SKM-1 (cell line): ENCODE measurements around the gene TGFA.

Experiments used
- DNase-seq: peaks from one replicate; lab custom pipeline; 2025; ENCODE audit not compliant: unreplicated experiment; lab: John Stamatoyannopoulos, UW

The TGFA gene

DNA sequence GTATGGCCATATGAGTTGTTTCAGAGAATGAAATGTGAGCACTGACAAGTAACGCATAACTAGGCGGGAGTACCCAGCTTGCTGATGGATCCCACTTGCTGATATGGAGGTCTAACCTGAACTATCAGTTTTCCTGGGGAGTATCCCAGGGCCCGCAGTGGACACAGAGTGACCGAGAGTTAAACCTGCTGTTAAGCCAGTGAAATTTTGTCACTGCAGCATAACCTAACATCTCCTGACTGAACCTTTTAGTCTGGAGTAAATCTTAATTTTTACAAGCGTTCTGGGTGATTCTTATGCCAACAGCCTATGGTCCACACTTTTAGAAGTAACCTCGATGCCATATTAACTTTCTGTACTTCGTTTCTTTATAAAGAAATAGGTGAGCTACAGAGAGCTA, 54.4 kb downstream of the TGFA start:
- no peak for DNase-seq

DNA sequence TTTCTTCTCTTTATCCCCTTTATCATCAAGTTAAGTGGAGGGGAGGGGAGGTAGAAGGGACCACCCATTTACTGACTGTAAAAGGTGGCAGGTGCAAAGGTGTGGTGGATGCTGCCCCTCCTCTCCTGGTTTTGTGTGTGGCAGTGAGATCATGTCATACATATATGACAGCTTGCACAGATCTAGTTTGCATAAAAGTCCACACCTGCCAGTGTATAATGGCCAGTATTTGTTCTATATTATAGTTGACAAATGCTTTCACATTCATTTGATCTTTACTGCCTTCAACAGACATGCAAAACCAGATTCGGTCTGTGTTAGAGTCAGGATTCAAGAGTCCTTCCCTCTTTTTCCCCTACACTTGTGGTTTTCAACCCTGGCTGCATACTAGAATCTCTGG, 55.1 kb downstream of the TGFA start:
- DNase-seq, result no peak

DNA sequence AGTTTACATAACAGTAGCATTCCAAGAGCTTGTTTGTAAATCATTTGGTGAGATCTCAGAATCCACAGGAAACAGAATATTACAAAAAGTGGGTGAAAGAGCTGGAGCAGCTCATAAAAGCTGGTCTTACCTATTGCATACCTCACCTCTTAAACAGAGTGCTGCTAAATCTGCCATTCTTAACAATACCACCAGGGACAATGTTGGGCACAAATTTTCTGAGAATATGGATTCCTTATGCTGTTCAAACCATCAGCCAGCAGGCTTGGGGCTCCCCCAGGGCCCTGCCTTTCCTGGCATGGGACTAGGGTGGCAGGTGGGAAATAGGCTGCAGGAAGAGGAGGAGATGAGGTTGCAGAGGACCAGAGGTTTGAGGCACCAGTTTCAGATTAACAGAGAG, 55.6 kb downstream of the TGFA start:
- no peak for DNase-seq

DNA sequence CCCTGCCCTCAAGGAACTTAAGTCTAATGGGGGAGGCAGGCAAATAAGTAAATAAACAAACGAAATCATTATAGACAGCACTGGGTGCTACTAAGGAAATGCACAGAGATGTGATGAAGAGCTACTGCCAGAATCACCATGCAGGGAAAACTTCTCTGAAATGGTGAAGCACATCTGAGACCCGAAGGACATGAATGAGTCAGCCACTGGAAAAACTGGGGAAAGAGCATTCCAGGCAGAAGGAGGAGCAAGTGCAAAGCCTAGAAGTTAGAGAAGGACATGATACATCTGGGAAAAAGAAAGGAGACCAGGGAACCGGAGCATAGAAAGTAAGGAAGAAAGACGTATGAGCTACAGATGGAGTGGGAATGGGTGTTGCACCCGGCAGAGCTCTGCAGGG, 56.8 kb downstream of the TGFA start:
- DNase-seq, result no peak

DNA sequence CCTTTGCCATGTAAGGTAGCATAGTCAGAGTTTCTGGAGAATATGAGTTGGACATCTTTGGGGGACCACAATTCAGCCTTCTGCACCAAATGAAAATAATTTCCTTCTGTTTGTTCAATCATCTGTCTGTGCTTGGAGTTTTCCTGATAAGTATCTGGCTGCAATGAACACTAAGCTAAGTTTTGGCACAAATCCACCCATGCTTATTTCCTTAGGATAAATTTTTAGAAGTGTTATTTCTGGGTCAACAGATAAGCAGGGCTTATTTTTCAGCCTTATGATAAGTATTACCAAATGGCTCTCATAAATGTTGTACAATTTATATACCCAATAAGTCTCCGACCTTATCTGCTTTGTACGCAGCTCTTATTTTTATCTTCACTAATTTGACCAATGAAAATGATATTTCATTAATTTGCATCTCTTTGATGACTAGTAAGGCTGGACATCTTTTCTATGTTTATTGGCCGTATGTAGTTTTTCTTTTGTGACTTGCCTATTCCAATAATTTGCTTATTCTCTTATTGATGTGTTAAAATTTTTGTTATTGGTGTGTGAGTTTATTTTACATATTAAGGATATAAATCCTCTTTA, 59.2 kb downstream of the TGFA start:
- DNase-seq, result no peak

DNA sequence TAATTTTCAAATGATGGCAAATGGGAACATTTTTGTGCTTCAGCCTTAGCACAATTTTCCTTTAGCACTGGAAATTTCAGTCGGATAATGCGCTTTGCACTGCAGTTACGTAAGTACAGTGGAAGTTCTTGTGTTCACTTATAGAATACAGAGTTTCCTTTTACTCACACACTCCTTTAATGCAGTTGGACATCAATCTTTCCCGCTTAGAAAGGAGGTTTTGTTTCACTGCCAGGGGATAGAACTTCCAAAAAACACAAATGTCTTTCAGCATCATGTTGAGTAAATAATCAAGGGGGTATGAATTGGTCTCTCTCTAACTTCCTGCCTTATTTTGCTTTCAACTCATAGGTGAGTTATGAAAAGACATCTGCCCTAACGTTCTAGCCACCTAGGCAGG, 63.2 kb downstream of the TGFA start:
- no peak for DNase-seq

DNA sequence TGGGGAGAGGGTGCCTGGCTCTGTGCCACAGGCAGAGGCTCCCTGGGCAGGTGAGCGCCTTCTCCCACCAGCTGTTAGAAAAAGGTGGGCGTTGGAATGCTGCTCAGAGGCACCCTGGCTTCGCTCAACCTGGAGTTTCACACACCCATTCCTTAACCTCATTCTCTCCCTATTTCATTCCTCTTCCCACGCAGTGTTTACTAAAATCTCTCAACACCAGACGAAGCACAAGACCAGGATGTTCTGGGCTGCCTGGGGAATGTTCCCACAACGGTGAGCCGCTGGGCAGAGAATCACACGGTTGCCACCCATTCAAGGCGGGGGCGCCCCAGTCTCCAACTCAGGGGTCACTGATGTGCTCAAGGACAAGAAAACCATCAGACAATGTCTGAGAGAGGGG, 64.5 kb downstream of the TGFA start:
- DNase-seq, result no peak

DNA sequence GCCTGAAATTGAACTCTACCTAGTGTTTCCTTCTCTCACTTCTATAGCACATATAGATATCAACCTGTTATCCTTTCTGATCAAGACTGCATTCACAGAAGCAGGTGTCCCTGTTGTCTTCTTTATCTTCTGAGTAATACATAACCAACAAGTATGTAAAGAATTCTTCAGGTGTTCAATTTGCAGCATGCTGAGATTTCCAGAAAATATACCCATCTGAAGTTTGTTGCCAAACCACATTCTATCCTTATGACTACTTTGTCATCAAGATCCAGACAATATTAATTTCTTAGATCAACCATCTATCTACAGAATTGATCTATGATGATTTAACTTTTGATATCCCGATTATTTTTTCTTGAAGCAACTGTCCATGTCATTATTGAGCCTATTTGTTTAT, 69.5 kb downstream of the TGFA start:
- no peak for DNase-seq

DNA sequence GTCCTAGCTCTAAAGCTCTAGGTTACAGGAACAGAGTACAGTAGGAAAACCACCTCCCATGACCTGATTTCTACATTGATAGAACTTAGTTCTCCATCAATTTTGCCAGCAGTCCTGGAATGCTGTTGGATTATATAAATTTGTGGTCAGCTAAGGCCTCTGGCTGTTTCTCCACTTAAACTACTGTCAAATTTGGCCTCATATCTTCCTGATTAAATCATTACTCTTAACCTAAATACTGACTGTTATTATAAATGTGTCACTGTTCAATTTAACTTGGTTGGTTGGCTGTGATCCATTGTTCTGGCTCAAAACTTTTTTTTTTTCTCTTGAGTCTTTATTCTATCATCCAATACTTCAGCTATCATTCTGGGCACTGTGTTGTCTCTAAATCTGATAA, 71.2 kb downstream of the TGFA start:
- DNase-seq, result no peak

DNA sequence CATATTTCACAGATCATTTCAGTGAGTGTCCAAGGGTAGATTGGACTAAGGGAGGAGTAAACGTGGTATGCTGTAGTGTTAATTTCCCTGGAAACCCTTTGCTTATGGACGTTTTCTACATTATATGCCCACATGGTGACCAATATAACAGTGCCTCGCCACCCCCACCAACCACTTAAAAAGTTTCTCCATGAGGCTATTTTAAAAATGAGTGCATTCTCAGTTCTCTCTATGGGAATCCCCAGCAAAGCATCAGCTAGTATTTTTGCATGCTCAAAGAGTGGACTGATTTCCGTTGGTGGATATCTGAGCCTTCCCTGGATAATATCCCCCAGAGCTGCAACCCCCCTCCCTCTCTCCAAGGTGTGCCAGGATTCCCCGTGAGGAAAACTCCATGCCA, 73.2 kb downstream of the TGFA start:
- no peak for DNase-seq

DNA sequence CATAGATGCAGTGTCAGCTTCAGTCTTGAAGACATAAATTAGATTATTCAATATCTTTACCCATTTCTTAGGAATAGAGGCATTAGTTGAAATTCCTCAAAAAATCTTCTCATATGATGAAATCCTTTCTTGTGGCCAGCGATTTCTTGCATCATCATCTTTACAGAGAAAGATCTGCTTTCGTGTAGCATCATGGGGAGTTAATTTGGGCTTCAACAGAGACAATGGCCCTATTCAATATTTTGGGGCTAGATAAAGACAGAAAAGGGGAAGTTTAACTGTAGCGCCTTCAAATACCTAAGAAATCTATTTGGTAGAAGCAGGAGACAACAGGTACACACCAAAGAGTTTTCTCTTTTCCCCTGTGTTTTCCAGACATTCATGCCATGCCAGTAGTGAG, 73.8 kb downstream of the TGFA start:
- DNase-seq, result peak; percentile 39

DNA sequence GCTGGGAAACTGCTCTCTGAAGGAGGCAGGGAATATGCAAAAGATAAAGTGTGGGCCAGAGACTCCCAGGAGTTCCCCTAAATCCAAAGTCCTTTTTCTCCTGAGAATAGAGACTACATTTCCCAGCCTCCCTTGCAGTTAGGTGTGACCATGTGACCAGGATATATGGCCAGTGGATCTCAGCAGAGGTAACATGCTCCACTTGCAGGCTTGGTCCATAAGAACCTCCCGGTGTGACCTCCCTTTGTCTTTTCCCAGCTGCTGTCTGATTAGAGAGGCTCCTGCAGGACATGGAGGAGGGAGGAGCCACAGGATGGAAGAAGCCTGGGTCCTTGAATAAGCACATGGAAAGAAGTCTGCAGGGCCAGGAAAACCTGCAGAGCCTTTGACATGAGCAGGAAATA, 76.2 kb downstream of the TGFA start:
- DNase-seq, result no peak

DNA sequence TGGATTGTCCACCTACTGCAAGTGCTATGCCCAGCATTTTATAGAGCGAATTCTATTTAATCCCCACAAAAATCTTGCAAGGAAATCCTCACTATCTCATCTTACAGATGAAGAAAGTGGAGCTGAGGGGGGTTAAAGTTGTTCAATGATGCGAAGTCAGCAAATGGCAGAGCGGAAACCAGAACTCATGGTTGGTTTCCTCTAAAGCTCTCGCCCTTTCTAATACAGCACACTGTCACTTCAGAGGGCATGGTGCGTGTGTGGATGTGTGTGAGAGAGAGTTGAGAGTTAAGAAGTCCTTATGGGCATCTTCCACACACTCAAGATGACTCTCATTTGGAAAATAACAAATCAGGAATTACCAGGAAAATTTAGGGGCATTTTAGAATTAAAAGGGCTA, 78.4 kb downstream of the TGFA start:
- no peak for DNase-seq

DNA sequence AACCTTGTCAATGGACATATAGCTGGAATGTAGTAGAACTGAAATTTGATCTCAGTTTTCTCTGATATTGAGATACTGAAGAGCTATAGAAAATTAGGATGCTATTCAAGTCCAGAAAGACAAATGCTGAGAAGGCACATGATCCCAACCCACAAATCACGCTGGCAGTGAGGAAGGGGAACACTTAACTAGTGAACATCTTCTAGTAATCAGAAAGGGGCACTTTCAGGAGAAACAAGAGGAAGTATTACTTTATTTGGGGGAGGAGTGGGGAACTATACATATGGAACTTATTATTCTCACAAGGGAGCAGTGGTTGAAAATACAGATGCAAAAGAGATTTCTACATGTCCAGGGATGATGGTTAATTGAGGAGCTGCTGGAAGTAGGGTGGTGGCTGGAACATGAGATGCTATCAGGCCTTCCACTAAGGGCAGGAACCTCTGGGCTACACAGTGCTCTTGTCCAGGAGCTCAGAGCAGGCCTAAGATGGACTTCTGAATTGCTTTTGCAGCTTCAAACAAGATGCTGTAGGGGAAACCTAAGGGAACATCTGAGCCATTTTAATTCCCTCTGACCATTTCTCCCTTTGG, 79.3 kb downstream of the TGFA start:
- DNase-seq, result no peak

DNA sequence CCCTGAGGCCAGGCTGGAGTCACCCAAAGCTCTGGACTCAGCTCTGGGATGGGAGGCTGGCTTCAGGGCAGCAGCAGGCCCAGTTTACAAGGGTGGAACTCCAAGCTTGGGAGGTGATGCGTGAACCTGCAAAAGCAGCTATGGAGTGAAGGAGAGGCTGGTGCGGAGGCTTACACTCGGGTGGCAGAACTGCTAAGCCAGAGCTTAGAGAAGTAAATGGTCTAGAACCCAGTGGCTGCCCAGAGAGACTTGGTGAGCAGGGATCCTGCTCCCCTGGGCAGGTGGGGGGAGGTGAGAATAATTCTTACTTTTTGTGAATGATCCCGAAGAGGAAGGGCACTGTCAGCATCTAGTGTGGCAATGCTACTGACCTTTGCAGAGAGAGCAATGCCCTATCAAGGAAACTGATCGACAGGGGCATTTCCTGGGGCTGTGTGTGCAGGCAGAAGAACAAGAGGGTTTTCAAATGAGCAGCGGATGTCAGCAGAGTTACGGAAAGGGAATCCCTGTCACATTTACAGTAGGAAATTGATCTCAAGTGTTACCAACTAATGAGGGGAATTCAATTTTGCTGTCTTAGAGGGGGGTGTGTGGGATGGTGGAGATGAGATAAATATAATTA, 80.4 kb downstream of the TGFA start:
- DNase-seq, result peak; percentile 24

DNA sequence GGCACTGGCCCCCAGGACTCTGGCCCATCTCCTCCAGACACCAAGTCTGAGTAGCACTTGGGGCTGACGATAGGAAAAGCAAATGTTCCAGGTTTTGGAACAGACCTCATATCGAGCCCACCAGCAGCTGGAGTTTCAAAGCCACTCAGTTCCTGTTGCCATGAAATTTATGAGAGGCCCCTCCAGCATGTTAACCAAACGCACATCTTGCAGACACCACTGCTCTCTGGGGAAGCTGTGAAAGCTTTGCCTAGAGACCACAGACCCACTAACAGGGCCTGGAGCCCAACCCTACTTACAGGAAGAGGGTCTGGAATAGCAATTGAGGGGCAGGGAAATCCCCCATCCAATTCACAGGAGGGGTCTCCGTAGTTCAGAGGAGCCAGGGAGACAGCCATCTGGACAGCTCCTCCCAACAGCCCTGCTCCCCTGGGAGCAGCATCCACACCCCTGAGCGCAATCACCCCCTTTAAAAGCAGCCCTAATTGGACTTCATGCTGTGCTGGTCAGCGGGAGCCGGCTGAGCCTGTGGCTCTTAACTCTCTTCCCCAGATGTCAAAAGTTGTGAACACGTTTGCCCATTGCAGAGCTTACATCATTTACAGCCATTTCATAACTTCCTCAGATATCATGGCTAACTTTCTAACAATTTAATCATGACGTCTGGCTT, 81.3 kb downstream of the TGFA start:
- peak; percentile 48 for DNase-seq

DNA sequence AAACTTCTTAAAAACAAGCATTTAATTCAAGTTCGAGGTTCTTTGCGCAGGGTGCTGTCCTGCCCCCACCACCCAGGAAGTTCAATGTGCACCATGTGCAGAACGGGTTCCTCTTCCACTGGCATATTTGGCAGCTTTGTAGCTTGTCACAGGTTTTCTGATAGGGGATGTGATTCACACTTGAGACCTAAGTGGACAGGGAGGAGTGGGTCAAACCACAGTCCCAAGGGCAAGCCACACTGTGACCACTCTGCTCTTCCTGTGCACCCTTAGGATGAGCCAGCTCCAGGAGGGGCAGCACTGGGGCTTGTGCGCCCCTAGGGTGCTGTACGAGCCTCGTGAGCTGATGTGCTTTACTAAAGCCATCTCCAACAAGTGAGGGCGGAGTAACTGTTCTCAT, 82.5 kb downstream of the TGFA start:
- peak; percentile 31 for DNase-seq

DNA sequence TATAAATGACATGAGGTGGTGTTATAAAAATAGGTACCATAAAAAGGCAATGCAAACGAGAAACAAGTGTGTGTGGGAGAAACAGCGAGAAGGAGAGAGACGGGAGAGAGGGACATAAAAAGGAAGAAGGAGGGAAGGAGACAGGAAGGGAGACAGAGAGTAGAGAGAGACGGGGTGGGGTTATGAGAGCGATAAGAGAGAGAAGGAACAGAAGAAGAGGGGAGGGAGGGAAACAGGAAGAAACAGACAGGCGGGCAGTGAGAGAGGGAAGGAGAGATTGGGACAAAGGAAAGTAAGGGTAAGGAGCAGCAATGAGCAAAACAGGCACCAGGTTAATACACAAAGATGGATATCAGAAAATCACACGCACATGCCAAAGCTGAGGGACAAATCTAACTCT, 83.7 kb downstream of the TGFA start:
- no peak for DNase-seq

DNA sequence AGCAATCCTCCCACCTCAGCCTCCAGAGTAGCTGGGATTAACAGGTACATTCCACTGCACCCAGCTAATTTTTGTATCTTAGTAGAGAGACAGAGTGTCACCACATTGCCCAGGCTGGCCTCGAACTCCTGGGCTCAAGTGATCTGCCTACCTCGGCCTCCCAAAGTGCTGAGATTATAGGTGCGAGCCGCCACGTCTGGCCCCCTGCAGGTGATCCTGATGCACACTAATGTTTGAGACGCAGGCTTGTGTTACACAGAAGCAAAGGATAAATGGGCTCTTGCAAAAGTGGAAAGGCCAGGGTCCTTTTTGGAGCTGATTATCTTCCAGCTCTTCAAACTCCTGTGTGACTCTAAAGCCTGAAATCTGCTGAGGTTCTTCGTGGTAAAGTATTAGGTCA, 84.2 kb downstream of the TGFA start:
- no peak for DNase-seq

DNA sequence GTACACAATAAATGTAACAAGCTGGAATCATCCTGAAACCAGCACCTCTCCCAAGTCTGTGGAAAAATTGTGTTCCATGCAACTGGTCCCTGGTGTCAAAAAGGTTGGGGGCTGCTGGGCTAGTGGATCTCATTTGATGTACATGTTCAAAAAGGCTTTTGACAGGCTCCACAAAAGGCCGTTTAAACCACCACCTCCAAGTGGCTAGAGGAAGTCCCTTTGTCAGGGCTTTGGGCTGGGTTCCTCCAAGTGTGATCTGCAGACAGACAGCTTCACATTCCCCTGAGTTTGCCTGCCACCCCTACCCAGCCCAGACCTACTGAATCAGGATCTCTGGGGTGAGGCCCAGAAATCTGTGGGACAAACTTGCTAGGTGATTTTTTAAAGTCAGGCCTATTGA, 84.7 kb downstream of the TGFA start:
- DNase-seq, result no peak

DNA sequence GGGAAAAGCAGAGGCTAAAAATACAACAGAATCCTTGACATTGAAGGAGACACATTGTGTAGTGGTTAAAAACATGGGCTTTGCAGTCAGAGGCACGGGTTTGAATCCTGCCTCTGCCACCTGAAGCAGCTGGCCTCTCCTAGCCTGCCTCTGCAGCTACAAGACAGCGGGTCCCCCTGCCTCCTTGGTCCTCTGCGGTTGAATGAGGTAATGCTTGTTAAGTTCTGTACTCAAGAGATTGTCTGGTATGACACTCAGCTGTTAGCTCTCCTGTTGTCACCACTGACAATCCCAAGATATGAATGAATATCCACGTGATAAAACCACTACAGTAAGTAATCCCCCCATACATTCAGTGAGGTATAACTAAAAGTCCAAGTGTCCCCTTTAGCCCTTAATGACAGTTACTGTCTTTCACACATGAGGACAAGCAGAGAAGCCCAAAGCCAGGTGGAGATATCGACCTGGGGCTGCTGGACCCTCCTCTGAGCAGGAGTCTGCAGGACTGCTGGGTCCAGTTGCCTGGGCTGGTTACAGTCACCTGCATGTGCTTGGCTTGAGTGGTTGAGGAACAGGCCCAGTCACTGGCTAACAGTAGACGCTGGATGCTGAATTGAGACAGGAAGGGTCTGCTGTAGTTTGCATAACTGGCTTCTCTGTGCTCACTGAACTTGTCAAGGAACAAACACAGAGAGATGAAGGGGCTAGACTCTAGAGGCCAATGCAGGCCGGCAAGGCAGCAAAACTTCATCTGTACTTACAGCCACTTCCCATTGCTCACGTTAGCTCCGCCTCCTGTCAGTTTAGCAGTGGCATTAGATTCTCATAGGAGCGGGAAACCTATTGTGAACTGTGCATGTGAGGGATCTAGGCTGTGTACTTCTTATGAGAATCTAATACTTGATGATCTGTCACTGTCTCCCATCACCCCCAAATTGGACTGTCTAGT, 85.5 kb downstream of the TGFA start:
- DNase-seq, result no peak
